GM19043 (cell line): ENCODE measurements around the gene GSTM2.

ENCODE experiments used
- ATAC-seq: cut with Tn5 transposase; IDR thresholded peaks from one replicate; pipeline ENCODE4 v1.9.1; 2021; ENCODE audit warnings: low read depth; ENCODE audit not compliant: unreplicated experiment

GSTM2 gene

GRCh38 chr1:109712321-109712864 is 44.5 kb downstream of the GSTM2 start:
- ATAC-seq = no peak

DNA sequence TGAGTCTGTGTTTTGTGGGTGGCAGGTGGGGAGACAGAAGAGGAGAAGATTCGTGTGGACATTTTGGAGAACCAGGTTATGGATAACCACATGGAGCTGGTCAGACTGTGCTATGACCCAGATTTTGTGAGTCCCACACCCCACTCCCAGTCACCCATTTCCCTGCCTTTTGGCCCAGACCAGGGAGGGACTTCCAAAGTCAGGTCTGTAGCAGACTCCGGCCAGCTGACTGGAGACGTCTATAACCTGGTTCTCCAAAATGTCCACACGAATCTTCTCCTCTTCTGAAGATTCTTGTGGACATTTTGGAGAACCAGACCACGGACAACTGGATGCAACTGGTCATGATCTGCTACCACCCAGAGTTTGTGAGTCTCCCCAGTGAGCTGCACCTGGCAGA is 45.8 kb downstream of the GSTM2 start:
- ATAC-seq = no peak

DNA sequence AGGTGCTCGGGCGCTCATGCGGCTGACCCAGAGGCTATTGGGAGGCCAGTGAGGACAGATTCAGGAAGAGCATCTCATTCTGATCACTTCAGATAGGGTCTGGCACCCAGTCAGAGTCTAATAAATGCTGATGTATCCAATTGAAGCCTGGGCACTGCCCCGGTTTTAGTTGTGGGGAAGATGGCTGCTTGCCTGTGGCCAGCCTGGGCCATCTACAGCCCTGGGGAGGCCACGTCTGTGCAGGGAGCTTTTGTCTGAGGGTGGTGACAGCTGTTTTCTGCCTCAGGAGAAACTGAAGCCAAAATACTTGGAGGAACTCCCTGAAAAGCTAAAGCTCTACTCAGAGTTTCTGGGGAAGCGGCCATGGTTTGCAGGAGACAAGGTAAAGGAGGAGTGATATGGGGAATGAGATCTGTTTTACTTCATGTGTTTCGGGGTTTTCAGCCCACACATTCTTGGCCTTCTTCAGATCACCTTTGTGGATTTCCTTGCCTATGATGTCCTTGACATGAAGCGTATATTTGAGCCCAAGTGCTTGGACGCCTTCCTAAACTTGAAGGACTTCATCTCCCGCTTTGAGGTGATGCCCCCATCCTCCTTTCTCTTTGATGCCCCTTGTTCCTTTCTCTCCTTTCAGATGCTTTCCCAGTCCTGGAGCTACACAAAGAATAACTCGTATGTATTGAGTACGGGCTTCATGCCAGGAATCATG is 47.0 kb downstream of the GSTM2 start:
- ATAC-seq = no peak

DNA sequence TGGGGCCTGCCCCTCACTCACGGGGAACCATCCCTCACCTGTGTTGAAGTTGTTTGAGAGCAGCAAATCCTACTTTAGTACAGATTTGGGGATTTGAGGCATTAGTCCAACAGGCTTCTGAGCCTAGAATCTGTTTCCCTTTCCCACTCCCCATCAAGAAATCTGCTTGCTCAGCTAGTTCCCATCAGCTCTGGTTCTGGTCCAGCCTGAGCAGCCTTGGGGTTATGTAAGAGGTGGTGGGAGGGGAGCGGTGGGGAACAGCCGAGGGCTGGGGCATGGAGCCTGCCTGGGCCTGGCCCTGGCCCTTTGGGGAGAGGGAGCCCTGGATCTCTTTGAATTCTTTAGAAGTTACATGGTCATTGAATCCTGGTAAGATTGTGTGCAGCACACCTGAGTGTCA is 48.3 kb downstream of the GSTM2 start:
- no peak for ATAC-seq

DNA sequence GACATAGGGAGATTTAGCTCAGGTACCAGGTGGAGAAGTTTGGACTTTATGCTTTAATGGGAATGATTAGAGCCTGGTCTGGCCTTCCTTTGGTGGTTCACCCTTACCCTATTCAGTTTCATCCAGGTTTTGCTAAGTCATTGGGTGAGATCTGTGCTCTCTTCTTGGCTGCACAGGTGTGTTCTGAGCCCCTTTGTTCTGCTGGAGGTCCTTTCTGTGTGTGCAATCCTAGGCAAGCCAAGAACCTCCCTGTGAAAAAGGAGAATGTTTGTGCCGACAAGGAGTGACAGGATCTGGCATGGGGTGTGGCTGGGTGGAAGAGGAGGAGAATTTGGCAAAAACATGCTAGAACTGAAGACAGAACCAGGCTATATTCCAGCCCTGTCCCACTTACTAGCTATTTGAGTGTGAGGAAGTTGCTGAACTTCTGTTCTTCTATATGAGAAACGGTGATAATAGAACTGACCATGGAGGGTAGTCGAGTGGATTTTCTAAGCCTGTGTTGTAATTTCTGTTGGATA is 48.8 kb downstream of the GSTM2 start:
- no peak for ATAC-seq

- ATAC-seq = no peak
Observed at GRCh38 chr1:109717729-109718128, 49.9 kb downstream of the GSTM2 start.

GRCh38 chr1:109718495-109718894 is 50.6 kb downstream of the GSTM2 start:
- ATAC-seq = no peak

GRCh38 chr1:109719337-109719837 is 51.5 kb downstream of the GSTM2 start:
- no peak for ATAC-seq

DNA sequence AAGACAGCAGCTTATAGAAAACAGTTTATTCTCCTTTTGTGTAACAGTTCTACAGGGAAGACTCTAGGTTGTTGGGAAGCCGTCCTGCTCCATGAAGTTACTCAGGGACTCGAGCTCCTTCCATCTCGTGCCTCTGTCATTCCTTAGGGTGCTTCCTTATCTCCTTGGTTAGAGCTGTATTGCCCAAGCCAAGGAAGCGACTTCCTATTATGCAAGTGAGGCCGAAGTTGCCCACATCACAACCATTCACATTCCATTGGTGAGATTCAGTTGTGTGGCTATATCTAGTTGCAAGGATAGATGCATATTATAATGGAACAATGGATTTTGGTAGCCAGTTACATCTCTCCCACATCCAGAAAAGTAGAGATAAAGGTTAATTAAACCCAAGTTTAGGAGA is 53.2 kb downstream of the GSTM2 start:
- ATAC-seq = no peak

- no peak for ATAC-seq
Observed at GRCh38 chr1:109721971-109722370, 54.1 kb downstream of the GSTM2 start.

DNA sequence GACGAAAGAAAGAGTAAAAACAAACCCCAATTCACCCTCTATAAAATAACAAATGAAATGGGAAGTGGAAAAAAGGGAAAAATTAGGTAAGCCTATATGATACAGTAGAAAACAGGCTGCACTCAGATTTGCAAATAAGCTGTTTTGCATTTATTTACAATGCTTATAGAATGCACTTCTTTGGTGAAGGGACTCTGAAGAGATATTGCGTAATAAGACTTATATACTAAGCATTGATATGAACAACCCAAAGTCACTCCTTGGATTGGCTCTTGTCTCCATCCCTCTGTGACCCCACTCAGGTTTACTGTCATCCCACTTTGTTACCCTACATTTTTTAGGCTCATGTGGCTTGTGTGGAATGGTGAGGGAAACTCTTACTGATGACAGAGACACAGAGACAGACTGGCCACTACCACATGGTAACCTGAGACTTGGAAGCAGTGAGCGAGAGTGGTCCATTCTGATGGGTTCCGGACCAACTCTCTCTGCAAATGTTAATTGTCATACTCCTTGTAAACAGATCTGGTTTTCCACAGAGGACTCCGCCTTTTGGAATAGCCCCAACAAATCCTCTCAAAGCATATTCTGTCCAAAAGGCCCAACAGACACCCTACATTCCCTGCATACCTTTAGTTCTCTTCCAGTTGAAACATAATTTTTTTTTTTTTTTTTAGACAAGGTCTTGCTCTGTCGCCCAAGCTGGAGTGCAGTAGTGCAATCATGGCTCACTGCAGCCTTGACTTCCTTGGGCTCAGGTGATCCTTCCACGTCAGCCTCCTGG is 55.2 kb downstream of the GSTM2 start:
- ATAC-seq = no peak
